ENCODE results near the gene DERL3.

Gene DERL3

GRCh38 chr22:23847310-23847920, 8.6 kb upstream of the DERL3 start:
- DNase-seq: no peak

DNA sequence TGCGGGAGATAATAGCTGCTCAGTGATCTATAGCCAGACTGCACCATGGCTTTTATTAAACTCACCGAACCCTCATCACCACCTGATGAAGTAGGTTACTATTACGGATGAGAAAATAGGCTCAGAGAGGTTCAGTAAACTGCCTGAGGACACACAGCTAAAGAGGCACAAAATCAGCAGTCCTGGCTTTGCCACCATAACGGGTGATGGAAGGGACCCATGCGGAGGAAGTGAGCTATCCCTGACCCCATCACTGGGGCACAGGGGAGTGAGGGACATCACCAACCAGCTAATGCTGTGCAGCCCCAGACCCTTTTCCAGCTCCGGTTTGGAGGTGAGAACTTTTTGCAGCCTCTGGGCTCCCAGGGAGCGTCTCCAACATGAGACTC, 7.3 kb upstream of the DERL3 start:
- DNase-seq: no peak

DNA sequence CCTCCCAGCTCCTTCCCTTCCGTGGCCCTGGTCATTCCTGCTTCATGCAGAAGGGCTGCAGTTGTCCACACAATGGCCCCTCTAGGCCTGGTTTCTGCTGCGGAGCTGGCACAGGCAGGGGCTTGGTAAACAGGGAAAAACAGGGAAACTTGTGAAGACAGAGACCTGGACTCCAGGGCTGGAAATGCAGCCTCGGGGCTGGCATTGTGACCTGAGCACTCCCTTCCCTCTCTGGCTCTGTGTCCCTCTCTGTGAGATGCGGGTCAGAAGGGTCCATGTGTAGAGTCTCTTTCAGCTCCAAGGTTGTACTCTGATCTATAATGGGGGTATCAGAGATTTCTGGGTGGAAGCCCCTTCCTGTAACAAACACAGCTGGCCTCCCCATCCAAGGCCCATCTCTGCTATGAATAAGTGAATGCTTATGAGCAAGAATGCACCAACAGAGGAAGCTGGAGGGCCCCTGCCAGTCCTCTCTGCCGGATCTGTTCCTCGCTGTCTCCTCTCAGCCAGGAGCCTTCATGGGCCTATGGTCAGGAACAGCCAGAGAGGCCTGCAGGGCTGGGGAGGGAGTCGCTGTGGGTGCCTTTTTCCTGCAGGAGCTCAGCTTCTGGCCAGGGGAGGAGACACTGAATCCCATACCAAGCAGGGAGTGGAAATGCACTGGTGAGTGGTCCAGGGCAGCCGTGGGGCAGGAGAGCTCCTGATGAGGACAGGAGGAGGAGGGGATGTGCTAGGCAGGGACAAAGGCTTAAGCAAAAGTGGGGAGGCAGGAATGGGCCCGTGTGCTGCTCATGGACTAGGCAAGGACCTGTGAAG, 6.7 kb upstream of the DERL3 start:
- no peak for DNase-seq

- no peak for DNase-seq
These were observed 6.0 kb upstream of the DERL3 start for GRCh38 chr22:23844739-23845202.

DNA sequence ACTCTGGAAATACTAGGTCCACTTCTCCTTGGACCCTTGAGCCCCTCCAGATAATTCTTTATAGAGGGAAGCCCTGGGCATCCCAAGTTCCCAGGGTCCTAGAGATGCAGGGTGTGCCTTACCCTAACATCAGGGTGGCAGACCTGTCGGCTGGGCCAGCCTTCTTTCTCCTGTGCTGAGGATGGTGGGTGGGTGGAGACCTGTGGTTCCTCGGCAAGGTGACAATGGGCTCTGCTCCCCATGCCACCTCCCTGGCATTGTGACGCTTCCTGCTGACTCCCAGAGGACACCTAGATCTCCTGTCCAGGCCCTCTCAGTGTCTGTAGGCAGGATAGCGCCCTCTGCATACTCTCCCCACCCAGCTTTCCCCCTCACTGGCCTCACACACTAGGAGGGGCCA, 3.8 kb upstream of the DERL3 start:
- DNase-seq: no peak

- DNase-seq: no peak
These were observed 3.1 kb upstream of the DERL3 start for GRCh38 chr22:23841736-23842445.

DNA sequence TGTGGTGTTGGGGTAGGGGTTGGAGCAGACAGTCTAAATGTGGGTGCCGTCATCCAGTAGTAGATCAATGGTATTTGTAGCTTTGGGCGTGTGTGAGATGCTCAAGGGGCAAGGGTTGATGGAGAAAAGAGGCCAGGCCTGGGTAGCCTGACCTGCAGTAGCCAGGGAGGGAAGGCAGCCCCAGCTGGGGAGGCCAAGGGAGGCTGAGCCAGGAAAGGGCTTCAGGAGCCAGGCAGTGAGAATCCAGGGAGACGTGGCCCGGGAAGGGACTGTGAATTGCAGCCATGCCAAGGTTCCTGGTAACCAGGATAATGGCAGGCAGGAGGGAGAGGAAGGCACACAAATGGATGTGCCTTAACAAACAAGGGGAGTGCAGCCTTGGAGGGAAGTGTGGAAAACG, 2.5 kb upstream of the DERL3 start:
- DNase-seq: no peak

DNA sequence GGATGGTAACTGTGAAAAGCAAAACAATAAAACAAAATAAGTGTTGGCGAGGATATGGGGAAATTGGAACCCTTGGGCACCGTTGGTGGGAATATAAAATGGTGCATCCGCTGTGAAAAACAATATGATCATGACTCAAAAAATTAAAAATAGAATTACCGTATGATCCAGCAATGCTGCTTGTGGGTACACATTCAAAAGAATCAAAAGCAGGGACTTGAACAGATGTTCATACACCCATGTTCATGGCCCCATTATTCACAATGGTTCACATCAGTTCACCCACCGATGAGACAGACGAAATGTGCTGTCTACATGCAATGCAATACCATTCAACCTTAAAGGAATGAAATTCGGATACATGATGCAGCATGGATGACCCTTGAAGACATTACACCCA, 1.2 kb upstream of the DERL3 start:
- DNase-seq: no peak

- no peak for DNase-seq
These were observed 710 bp downstream of the DERL3 start for GRCh38 chr22:23837911-23838680.

GRCh38 chr22:23837496-23837859, 1.3 kb downstream of the DERL3 start:
- no peak for DNase-seq

DNA sequence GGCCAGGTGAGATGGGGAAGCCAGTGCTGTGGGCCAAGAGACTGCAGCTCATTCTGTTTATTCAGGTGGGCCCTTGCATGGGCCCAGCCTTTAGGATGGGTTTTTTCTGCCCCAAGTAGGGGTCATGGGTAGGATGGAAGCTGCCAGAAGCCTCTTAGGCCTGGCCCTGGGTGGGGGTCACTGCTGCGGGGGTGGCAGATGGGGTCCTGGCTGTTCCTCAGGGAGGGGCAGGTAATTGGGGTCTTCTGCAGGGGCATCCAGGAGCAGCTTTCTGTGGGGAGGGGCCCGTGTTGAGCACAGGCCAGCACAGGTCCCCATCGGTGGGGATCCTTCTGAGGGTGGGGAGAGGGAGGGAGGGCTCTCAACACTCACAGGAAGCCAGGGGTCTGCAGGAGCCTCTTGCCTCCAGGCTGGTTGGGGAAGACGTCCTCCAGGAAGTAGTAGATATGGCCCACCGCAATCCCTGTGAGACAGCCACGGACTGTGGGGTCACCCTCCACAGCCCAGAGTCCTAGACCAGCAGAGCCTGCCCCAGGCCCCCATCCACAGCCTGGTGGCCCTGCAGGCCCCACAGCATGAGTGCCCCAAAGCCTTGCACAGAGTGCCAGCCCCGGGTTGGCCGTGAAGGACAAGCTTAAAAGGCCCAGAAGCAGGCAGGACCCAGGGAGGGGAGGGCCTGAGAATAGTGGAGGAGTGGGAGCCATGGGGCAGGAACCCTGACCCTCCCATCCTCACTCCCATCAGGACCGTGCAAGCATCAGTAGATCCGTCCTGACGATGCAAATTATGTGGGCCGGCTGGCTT, 1.9 kb downstream of the DERL3 start:
- no peak for DNase-seq

DNA sequence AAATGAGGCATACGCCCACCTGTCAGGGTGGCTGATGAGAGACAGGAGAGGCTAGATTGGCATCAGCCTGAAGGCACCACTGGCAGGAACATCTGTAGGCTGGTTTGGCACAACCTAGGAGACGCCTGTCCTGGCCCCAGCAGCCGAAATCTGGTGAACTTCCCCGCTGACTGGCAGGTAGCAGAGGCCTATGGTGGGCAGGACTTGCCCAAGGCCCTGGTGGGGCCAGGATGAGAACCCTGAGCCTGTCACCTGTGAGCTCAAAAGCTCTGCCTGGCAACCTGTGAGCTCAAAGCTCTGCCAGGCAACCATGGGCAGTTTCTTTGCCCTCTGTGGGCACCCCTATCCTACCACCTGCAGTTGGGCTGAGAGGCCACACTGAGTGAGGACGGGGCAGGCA, 2.5 kb downstream of the DERL3 start:
- no peak for DNase-seq

GRCh38 chr22:23835484-23836144, 3.2 kb downstream of the DERL3 start:
- no peak for DNase-seq

DNA sequence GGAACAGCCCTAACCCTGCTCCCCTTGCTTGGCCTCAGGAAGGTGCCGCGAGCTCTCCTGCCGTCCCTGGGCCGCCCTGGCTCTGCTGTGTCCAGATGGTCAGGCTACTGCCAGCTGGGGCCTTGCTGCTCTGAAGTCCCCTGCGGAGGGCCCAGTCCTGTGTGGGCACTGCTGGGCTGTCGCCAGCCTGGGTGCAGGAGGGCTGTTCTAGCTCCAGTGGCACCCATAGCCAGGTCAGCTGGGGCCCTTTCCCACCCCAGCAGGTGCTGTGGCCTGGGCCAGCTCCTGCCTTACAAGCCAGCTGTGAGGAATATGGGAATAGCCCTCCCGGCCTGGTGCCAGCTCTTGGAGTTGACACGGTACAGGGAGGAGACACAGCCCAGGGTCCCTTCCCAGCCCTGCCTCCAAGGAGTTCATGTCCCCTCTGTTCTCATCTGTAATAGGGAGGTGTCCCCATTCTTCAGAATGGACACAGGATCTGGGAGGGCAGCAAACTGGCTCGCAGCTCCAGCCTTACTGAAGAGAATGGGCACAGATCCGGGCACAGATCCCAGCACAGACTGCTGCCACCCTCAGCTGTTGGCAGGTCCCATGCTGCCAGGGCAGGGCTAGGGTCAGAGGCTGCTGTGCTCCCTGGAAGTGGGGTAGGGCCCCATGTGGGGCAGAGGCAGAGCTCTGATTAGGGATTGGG, 3.9 kb downstream of the DERL3 start:
- no peak for DNase-seq

- no peak for DNase-seq
These were observed 4.4 kb downstream of the DERL3 start for GRCh38 chr22:23834406-23834792.

DNA sequence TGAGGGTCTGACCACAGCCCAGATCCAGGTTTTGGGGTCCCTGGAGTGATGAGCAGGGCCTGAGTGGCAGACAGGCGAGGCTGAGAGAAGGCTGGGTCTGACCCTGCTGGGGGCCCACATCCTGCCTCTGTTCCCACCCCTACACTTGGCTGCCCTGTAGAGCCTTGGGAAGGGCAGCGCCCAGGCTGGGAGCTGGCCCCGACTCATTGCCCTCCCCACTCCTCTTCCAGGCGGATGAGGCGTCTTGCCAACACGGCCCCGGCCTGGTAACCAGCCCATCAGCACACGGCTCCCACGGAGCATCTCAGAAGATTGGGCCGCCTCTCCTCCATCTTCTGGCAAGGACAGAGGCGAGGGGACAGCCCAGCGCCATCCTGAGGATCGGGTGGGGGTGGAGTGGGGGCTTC, 4.9 kb downstream of the DERL3 start:
- no peak for DNase-seq

DNA sequence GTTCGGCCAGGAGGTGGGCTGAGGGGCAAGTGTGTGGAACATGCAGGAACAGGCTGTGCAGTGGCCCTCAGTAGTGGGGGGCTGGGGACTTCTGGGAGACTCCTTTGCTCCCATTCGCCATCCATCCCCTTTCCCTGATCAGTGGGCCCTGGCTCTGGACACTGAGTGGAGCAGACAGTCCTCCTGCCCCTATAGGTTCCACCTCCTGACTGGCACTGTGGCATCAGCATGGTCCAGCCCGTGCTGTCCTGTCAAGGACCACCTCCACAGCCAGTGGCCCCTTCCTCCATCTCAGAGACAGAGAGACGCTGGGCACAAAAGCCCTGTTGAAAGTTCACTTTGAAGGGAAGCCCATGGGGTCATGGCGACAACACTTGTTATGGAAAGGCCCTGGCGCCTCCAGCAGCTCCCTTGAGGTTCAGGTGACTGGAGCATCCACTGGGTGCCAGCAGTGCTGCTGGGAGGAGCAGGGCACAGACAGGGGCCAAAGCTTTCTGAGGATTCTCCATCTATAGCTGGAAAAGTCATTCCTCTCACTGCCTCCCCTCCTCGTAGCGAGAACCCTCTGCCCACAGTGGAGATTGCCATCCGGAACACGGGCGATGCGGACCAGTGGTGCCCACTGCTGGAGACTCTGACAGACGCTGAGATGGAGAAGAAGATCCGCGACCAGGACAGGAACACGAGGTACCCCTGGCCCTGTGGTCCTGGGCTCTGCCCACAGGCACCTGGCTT, 5.6 kb downstream of the DERL3 start:
- DNase-seq: no peak

DNA sequence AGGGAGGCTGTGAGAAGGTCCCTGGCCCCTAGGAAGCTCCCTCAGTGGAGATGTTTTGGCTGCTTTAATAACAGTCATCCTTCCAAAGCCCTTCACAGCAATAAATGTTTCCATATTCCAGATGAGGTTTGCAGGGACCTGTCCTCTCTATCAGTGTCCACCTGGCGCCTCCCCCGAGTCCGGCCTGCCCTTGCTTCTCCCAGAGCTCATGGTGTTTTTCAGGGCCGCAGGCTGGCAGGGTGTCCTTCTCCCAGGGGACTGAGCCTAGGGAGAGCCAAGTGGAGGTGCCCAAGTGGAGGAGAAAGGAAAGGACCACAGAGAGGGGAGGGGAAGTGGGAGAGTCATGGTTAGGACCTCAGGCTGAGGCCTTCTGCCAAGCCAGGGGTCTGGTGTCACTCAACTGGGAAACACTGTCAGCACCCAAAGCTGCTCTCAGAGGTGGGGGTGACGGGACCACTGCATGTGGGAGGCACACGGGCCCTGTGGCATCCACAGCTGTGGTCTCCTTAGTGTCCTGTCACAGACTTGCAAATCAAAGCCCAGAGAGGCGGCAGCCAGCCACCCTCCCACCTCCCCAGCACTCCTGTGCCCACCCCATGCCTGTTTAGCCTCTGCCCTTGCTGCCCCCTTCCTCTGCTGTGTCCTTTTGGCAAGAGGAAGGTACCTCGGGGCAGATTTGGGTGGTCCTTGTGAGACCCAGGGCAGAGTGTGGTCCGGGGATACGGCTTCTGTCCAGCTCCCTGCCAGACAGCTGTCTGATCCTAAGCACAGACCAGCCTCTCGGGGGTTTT, 6.4 kb downstream of the DERL3 start:
- DNase-seq: no peak

- DNase-seq: no peak
These were observed 7.0 kb downstream of the DERL3 start for GRCh38 chr22:23831781-23832180.

- DNase-seq: no peak
These were observed 7.5 kb downstream of the DERL3 start for GRCh38 chr22:23831261-23831660.
